Measurements from ENCODE around the gene TEX29.

GRCh38 chr13:111363121-111363520 is 42.7 kb downstream of the TEX29 start:
- TF ChIP-seq CTCF (IDR thresholded peaks at IDR 0.05; ENCODE audit: insufficient read depth, low read length, poor library complexity, severe bottlenecking) (no peak), EZH2phosphoT487 (conservative IDR thresholded peaks at IDR 0.05; ENCODE audit: low read length) (no peak)

All from SU-DHL-6 (cell line).